Fibroblast of mammary gland (primary cell): ENCODE measurements around the gene PRSS53.

Source experiments
- DNase-seq: peaks from one replicate; pipeline ENCODE4 v3.0.0-alpha.2; 2010; ENCODE audit warnings: low read depth
- H3K4me3 ChIP-seq: 2 replicates; pipeline ENCODE4 v1.5.1; 2011; ENCODE audit warnings: low read depth, mild to moderate bottlenecking, low read length, moderate library complexity; ENCODE audit not compliant: control insufficient read depth
- CTCF ChIP-seq: conservative IDR thresholded peaks from 2 replicates; pipeline ENCODE4 v1.5.1; 2011; ENCODE audit warnings: low read depth, low read length, inconsistent platforms; ENCODE audit not compliant: control insufficient read depth, insufficient read depth

Gene PRSS53

GRCh38 chr16:31063495-31063842 is 25.3 kb downstream of the PRSS53 start:
- no peak for TF ChIP-seq CTCF
- H3K4me3 ChIP-seq: no peak overlapping the region
- DNase-seq: no peak

- no peak for DNase-seq
- no peak overlapping the region for H3K4me3 ChIP-seq
- no peak for TF ChIP-seq CTCF
These were observed 26.8 kb downstream of the PRSS53 start for GRCh38 chr16:31061813-31062440.

GRCh38 chr16:31061126-31061812 is 27.5 kb downstream of the PRSS53 start:
- no peak for TF ChIP-seq CTCF
- DNase-seq: no peak
- H3K4me3 ChIP-seq: no peak overlapping the region

- TF ChIP-seq CTCF: no peak
- DNase-seq: no peak
- H3K4me3 ChIP-seq: no peak overlapping the region
These were observed 33.1 kb downstream of the PRSS53 start for GRCh38 chr16:31055613-31056012.

GRCh38 chr16:31052114-31052513 is 36.6 kb downstream of the PRSS53 start:
- no peak overlapping the region for H3K4me3 ChIP-seq
- peak; percentile 99 for DNase-seq
- TF ChIP-seq CTCF: no peak

GRCh38 chr16:31050280-31051030 is 38.3 kb downstream of the PRSS53 start:
- no peak overlapping the region for H3K4me3 ChIP-seq
- no peak for DNase-seq
- no peak for TF ChIP-seq CTCF
